SK-MEL-5 (cell line): ENCODE data around the gene NEDD4. TPM values are rescaled to one million over a fixed set of nuclear protein-coding genes. Genes with fewer than 3 reads are reported as not detected.

Experiments
- DNase-seq: peaks from one replicate; pipeline ENCODE4 v3.0.0-alpha.2; 2016; ENCODE audit warnings: low read depth, low spot score
- in situ Hi-C: cut with HindIII; loops from 2 replicates; pipeline ENCODE4 v1.10.0; 2016; ENCODE audit warnings: low sequenced_read_pairs, high pct_unique_total_duplicates, low pct_unique_long_range_greater_than_20kb
- small RNA-seq, 2 experiments: library from RNA; depleted of rRNA; stranded (forward); fragments of <200 nt; gene quantifications; one replicate each; pipeline ENCODE3, GENCODE V24; 2014
- total RNA-seq: library from RNA; depleted of rRNA; stranded (reverse); fragments of >200 nt; shearing (Covaris generic); gene quantifications from 2 replicates; pipeline ENCODE4 v1.2.3, GENCODE V29; 2014

Gene NEDD4
- total RNA-seq, 1 experiment from 2014 or later = 17.1 TPM

DNA sequence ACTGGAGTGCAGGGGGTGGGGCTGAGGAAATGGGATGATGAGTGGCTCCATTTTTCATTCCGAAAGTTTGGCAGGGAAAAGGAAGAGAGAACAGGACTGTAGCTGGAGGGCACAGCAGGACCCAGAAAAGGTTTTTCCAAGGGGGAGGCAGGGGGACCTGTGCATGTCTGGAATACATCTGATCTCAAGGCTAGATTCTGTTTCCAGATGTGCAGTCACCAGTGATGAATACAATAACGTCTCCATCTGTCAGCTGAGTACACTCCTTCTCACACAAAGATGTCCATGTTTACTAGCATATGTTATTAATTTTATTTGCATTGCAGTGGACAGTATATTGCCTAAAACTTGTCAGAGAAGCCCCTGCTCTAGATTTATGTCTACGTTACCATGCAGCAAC lies 210.5 kb downstream of the NEDD4 start:
- DNase-seq = no peak
- in situ Hi-C loops = no loop called here

DNA sequence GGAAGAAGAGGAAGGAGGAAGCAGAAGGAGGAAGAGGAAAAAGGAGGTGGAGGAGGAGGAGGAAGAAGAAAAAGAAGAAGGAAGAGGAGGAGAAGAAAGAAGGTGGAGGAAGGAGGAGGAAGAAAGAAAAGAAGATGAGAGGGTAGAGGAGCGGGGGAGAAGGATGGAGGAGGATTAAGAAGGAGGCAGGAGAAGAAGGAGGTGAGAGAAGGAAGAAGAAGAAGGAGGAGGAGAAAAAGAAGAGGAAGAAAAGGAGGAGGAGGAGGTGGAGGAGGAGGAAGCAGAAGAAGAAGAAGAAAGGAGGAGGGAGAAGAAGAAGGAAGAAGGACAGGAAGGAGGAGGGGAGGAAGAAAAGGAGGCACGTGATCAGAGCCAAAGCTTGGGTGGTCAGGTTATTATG lies 213.1 kb downstream of the NEDD4 start:
- DNase-seq = no peak
- in situ Hi-C loops = no loop called here

DNA sequence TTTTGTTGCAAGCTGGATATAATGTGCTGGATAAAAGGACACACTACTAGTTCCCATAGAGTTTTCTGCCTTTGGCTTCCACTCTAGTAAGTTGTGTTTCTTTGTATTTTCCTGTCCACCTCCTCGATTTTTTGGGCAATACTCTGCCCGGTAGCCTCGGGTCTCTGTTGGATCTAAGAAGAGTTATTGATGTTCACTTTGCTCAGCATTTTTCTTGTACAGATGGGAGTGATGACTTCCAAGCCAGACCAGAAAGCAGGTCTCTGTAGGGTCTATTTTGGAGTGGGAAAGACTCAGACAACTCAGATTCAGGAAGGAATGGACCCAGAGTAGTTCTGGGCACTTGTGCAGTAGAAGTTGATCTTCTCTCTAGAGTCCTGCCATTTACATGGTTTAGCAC lies 214.5 kb downstream of the NEDD4 start:
- in situ Hi-C loops = no loop called here
- DNase-seq = no peak

Small RNA genes within 50 kb of the gene (small RNA-seq; reads per million reads assigned to genes)
- gene RN7SL568P = 0 to 0.10 reads per million in 2 experiments
